ENCODE results near the gene MTERF4. TPM values are rescaled to one million over a fixed set of nuclear protein-coding genes. Genes with fewer than 3 reads are reported as not detected.

The MTERF4 gene
- total RNA-seq, 1 donor from 2014 or later, result 43.7 TPM

GRCh38 chr2:241148891-241149674, 47.0 kb upstream of the MTERF4 start, which contains the start of gene PASK:
TSS of gene PASK (minus strand) at chr2:241149472. CDS start at chr2:241143032, 6,440 bp downstream.
- Mint-ChIP-seq H3K27ac (ENCODE audit: unreplicated experiment) (peak within 1 kb of the TSS; percentile 60), H3K27me3 (ENCODE audit: low read depth) (no peaks in the 10 kb centered on the region), H3K4me3 (peak within 1 kb of the TSS; percentile 97), H3K36me3 (ENCODE audit: low read depth) (no peaks in the 10 kb centered on the region), H3K9me3 (no peaks in the 10 kb centered on the region), H3K4me1 (peaks cover 45% of the 10 kb centered on the region)
- TF ChIP-seq, protein P1, sequence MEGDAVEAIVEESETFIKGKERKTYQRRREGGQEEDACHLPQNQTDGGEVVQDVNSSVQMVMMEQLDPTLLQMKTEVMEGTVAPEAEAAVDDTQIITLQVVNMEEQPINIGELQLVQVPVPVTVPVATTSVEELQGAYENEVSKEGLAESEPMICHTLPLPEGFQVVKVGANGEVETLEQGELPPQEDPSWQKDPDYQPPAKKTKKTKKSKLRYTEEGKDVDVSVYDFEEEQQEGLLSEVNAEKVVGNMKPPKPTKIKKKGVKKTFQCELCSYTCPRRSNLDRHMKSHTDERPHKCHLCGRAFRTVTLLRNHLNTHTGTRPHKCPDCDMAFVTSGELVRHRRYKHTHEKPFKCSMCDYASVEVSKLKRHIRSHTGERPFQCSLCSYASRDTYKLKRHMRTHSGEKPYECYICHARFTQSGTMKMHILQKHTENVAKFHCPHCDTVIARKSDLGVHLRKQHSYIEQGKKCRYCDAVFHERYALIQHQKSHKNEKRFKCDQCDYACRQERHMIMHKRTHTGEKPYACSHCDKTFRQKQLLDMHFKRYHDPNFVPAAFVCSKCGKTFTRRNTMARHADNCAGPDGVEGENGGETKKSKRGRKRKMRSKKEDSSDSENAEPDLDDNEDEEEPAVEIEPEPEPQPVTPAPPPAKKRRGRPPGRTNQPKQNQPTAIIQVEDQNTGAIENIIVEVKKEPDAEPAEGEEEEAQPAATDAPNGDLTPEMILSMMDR (conservative IDR thresholded peaks at IDR 0.05), result no peak
- DNase-seq (ENCODE audit: low read depth, low spot score), result peak; percentile 83

DNA sequence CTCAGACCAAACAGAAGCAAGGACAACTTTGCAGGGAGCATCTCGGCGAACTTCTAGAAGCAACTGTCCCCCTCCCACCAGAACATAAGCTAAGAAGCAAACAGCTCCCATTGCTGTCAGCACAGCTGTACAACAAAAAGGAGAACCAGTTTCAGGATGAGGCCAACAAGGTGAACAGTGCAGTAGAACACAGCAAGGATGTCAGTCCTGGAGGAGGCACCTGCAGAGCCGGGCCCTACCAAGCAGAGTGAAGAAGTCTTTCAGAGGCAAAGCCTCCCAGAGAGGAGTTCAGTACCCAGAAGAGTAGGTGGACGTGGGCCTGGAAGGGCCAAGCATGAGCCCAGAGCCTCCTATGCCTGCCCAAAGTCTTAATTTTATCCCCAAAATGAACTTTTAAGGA, 46.2 kb upstream of the MTERF4 start:
- peaks cover 45% of the 10 kb centered on the region for H3K4me1 Mint-ChIP-seq
- H3K27ac Mint-ChIP-seq (ENCODE audit: unreplicated experiment), result no peak overlapping the region
- H3K9me3 Mint-ChIP-seq, result no peaks in the 10 kb centered on the region
- no peaks in the 10 kb centered on the region for H3K27me3 Mint-ChIP-seq (ENCODE audit: low read depth)
- no peaks in the 10 kb centered on the region for H3K36me3 Mint-ChIP-seq (ENCODE audit: low read depth)
- TF ChIP-seq, protein P1 (conservative IDR thresholded peaks at IDR 0.05), result no peak
- H3K4me3 Mint-ChIP-seq, result peak overlapping the region; percentile 93
- DNase-seq (ENCODE audit: low read depth, low spot score), result no peak

DNA sequence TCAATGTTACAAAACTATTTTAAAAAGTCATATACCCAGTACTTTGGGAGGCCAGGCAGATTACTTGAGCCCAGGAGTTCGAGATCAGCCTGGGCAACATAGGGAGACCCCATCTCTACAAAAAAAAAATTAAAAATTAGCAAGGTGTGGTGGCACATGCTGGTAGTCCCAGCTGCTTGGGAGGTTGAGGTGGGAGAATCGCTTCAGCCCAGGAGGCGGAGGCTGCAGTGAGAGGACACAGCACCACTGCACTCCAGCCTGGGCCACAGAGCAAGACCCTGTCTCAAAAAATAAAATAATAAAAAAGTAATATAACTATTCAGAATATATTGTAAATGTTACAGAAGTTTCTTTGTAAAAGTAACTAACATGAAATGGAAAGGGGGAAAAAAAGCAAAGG, 45.2 kb upstream of the MTERF4 start:
- H3K9me3 Mint-ChIP-seq, result no peaks in the 10 kb centered on the region
- H3K4me3 Mint-ChIP-seq, result peak overlapping the region; percentile 93
- DNase-seq (ENCODE audit: low read depth, low spot score), result no peak
- H3K27ac Mint-ChIP-seq (ENCODE audit: unreplicated experiment), result no peak overlapping the region
- H3K4me1 Mint-ChIP-seq, result peaks cover 45% of the 10 kb centered on the region
- H3K36me3 Mint-ChIP-seq (ENCODE audit: low read depth), result no peaks in the 10 kb centered on the region
- no peaks in the 10 kb centered on the region for H3K27me3 Mint-ChIP-seq (ENCODE audit: low read depth)
- TF ChIP-seq, protein P1 (conservative IDR thresholded peaks at IDR 0.05), result no peak

GRCh38 chr2:241146286-241146685, 44.2 kb upstream of the MTERF4 start:
- Mint-ChIP-seq H3K4me1 (peaks cover 34% of the 10 kb centered on the region), H3K4me3 (peak overlapping the region; percentile 74), H3K36me3 (ENCODE audit: low read depth) (no peaks in the 10 kb centered on the region), H3K27ac (ENCODE audit: unreplicated experiment) (no peak overlapping the region), H3K9me3 (no peaks in the 10 kb centered on the region), H3K27me3 (ENCODE audit: low read depth) (no peaks in the 10 kb centered on the region)
- DNase-seq (ENCODE audit: low read depth, low spot score), result no peak
- TF ChIP-seq, protein P1 (conservative IDR thresholded peaks at IDR 0.05), result no peak

DNA sequence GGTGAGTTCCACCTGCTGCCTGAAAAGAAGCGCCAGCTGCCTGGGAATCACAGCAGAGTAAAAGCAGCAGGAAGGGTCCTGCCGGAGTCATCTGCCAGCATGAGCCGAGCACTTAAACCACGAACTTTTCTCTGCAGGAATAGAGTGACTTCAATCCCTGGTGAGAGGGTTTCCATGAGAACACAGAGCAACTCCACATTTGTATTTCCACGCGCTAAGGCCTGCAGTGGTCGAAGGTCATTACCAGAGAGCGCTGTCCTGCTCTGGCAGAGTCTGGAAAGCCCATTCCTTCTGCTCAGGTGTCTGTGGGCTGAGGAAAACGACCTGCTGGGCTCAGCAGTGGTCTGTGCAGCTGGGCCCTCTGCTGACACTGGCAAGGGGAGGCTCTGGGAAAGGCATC, 40.5 kb upstream of the MTERF4 start:
- TF ChIP-seq, protein P1 (conservative IDR thresholded peaks at IDR 0.05), result no peak
- no peak overlapping the region for H3K27ac Mint-ChIP-seq (ENCODE audit: unreplicated experiment)
- H3K36me3 Mint-ChIP-seq (ENCODE audit: low read depth), result peaks cover 4% of the 10 kb centered on the region
- H3K4me1 Mint-ChIP-seq, result peaks cover 5% of the 10 kb centered on the region
- no peak overlapping the region for H3K4me3 Mint-ChIP-seq
- no peak for DNase-seq (ENCODE audit: low read depth, low spot score)
- no peaks in the 10 kb centered on the region for H3K27me3 Mint-ChIP-seq (ENCODE audit: low read depth)
- H3K9me3 Mint-ChIP-seq, result no peaks in the 10 kb centered on the region

All from neural crest cell (in vitro differentiated cells).